ENCODE measurements around the gene UTS2R. TPM values are rescaled to one million over a fixed set of nuclear protein-coding genes. Genes with fewer than 3 reads are reported as not detected.
A peak's percentile ranks its signal among the peaks of the same experiment; 100 is the strongest.

The UTS2R gene
- total RNA-seq, result not detected

DNA sequence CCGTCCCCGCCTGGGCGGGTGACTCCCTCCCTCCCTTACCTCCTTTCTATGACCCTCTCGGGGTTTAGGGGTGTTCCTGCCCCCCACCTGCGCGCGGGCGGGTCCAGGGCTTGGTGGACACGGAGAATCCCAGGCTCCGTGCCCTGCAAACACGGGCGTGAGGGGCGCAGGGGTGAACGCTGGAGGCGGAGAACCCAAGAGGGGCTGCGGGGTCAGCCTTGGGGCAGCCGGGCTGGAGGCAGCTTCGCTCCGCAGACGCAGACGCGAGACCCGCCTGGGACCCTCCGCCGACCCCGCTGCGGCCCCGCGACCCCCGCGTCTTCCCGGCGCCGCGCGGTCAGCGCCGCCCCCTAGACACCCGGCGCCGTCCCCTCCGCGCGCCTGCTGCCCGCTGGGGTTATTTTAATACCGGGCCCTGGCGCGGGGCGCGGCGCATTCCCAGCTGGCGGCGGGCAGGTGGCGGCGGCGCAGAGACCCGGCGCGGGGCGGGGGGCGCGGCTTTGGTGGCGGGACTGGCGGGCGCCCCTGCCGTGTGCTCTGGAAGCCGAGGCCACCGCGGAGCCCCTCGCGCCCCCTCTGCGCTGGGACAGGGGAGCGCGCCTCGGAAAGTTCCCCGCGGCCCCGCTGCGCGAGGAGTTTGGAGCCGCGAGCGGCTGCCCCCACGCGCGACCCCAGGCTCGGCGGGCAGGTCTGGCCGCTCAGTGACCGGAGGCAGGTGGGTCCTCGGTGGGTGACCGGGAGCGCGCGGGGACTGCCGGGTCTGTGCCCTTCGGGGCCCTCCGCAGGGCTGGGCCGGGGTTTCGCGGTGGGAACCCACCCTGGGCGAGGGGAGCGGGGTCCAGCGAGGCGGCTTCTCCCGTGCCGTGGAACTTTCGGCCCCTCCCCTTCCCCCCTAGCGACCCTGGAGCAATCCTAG is at the start of gene UTS2R:
Gene UTS2R, plus strand, starts transcription at position 433 of the 916 bp plus-strand sequence. CDS start 2,560 bp downstream, outside the sequence.
- peaks cover 50% of the 10 kb centered on the region for H3K27me3 Mint-ChIP-seq (ENCODE audit: low read depth)
- CTCF ChIA-PET, result interaction anchor here (1.1 to 1.9 kb wide), 3 partner anchors 19 to 351 kb away, joined by 4 to 5 read pairs (median 5); no protein-coding TSS in a partner anchor
- no peak for DNase-seq
- no peak within 1 kb of the TSS for H3K27ac Mint-ChIP-seq
- POLR2A ChIA-PET, result no interaction called here
- ATAC-seq, result no peak
- H3K4me1 Mint-ChIP-seq (ENCODE audit: low read depth), result peaks cover 7% of the 10 kb centered on the region
- H3K9me3 Mint-ChIP-seq (ENCODE audit: insufficient read depth), result no peaks in the 10 kb centered on the region
- H3K36me3 Mint-ChIP-seq (ENCODE audit: low read depth), result no peaks in the 10 kb centered on the region
- peak within 1 kb of the TSS; percentile 48 for H3K4me3 Mint-ChIP-seq

DNA sequence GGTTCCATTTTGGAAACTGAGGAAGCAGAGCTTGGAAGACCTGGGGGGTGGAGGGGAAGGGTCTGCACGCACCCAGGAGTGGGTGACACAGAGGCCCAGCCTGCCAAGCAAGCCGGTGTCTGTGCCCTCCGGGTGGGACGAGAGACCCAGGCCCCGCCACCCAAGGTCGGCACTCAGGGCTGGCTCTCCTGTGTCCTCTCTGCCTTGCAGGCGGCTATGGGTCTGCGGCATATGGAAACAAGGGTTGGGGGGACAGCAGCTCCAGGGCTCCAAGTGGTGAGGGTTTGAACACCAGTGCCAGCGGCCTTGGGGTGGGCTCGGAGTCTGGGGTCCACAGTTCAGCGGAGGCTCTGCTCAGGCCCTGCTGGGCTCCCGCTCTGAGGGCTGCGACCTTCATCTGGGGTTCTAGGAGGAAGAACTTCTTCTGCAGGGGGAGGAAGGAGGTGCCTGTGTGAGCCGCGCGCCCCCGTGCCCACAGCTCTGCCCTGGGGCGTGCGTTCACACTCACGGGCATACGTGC is 49.6 kb upstream of the UTS2R start:
- Mint-ChIP-seq H3K36me3 (ENCODE audit: low read depth) (no peaks in the 10 kb centered on the region), H3K27ac (no peak overlapping the region), H3K4me3 (peak overlapping the region; percentile 34), H3K27me3 (ENCODE audit: low read depth) (no peaks in the 10 kb centered on the region), H3K4me1 (ENCODE audit: low read depth) (peaks cover 28% of the 10 kb centered on the region), H3K9me3 (ENCODE audit: insufficient read depth) (no peaks in the 10 kb centered on the region)
- no peak for ATAC-seq
- no peak for DNase-seq
- POLR2A ChIA-PET, result interaction anchor here (0.8 to 2.2 kb wide), 3 partner anchors 16 to 24 kb away, joined by 7 to 9 read pairs (median 8); no protein-coding TSS in a partner anchor
- CTCF ChIA-PET, result interaction anchor here (0.7 to 4.7 kb wide), 8 partner anchors 8 to 91 kb away, joined by 3 to 132 read pairs (median 10); no protein-coding TSS in a partner anchor

DNA sequence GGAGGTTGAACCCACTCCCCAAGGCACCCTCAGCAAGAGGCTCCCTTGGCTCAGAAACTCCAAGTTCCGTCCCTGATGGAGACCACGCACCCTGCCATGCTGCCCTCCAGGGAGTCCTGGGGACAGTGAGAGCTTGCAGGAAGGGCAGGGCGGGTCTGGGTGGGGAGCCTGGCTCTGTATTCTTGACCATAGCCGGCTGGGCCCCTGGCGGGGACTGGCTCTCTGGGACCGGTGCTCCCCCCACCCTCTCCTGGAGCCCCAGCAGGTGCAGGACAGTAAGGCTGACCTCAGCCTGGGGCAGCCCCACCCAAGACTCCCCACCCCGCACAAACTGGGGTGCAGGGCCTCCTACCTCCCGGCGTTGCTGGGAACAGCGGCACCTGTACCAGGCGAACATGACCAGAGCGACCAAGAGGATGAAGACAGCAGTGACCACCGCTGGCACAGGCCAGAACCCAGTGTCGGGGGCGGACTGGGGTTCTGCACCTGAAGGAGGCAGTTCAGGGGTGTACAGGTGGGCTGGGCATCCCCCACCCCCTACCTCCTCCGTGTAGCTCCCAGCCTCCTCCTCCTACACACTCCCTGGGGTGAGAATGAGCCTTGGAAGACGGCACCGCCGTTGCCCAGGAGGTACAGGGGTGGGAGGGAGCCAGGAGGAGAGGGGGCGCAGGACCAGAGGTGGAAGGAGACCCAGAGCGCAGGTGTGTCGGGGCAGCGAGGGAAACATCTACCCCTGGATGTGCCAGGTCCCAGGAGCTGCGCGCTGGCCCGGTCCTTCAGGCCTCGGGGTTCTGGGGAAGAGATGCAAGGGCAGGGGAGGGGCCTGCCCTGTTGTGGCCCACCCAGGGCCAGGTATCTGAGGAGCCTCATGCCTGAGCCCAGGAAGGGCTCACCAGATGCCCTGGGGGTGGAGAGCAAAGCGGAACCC is 48.8 kb upstream of the UTS2R start:
- DNase-seq, result no peak
- H3K9me3 Mint-ChIP-seq (ENCODE audit: insufficient read depth), result no peaks in the 10 kb centered on the region
- no peak for ATAC-seq
- no peaks in the 10 kb centered on the region for H3K36me3 Mint-ChIP-seq (ENCODE audit: low read depth)
- peaks cover 28% of the 10 kb centered on the region for H3K4me1 Mint-ChIP-seq (ENCODE audit: low read depth)
- ChIA-PET CTCF (interaction anchor here (1.9 to 4.7 kb wide), 4 partner anchors 8 to 86 kb away, joined by 14 to 132 read pairs (median 25); no protein-coding TSS in a partner anchor), POLR2A (interaction anchor here (2.1 kb wide), 1 partner anchor 25 kb away, joined by 7 read pairs; no protein-coding TSS in a partner anchor)
- H3K27ac Mint-ChIP-seq, result no peak overlapping the region
- H3K4me3 Mint-ChIP-seq, result no peak overlapping the region
- no peaks in the 10 kb centered on the region for H3K27me3 Mint-ChIP-seq (ENCODE audit: low read depth)

DNA sequence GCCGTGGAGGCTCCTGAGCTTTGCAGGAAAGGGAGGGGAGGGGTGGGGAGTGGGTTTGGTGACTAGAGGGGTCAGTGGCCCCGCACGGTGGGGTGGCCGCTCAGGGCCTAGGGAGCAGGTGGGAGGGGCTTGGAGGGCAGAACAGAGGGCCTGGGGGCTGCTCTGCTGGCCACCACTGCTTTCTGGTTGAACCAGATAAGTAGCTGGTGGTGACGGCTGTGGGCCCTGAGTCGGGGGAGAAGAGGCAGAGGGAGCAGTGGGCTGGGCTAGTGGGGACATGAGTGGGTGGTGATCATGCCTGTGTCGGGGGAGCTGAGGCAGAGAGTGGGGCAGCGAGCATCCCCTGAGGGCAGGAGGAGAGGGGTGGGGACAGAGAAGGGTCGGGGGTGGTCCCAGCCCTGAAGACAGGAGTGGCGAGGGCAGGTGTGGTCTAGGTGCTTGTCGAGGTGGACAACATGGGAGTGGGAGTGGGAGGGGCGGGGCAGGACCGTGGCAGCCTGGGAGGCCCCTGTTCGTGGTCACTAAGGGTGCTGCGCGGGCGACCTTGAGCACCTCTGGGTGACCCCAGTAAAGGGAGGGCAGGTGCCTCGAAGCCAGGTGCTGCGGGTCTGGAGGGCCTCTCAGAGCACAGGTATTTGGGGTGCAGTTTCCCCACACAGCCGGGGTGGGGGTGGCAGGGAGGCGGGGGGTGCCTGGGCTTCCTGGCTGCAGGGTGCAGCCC is 47.9 kb upstream of the UTS2R start:
- ATAC-seq (no peak), DNase-seq (no peak)
- ChIA-PET CTCF (interaction anchor here (1.8 to 4.7 kb wide), 2 partner anchors 23 kb away, joined by 7 to 132 read pairs; no protein-coding TSS in a partner anchor), POLR2A (interaction anchor here (0.5 to 2.1 kb wide), 2 partner anchors 25 to 70 kb away, joined by 5 to 7 read pairs; no protein-coding TSS in a partner anchor)
- H3K4me1 Mint-ChIP-seq (ENCODE audit: low read depth), result peaks cover 28% of the 10 kb centered on the region
- H3K27me3 Mint-ChIP-seq (ENCODE audit: low read depth), result no peaks in the 10 kb centered on the region
- H3K4me3 Mint-ChIP-seq, result no peak overlapping the region
- no peaks in the 10 kb centered on the region for H3K9me3 Mint-ChIP-seq (ENCODE audit: insufficient read depth)
- no peaks in the 10 kb centered on the region for H3K36me3 Mint-ChIP-seq (ENCODE audit: low read depth)
- no peak overlapping the region for H3K27ac Mint-ChIP-seq

DNA sequence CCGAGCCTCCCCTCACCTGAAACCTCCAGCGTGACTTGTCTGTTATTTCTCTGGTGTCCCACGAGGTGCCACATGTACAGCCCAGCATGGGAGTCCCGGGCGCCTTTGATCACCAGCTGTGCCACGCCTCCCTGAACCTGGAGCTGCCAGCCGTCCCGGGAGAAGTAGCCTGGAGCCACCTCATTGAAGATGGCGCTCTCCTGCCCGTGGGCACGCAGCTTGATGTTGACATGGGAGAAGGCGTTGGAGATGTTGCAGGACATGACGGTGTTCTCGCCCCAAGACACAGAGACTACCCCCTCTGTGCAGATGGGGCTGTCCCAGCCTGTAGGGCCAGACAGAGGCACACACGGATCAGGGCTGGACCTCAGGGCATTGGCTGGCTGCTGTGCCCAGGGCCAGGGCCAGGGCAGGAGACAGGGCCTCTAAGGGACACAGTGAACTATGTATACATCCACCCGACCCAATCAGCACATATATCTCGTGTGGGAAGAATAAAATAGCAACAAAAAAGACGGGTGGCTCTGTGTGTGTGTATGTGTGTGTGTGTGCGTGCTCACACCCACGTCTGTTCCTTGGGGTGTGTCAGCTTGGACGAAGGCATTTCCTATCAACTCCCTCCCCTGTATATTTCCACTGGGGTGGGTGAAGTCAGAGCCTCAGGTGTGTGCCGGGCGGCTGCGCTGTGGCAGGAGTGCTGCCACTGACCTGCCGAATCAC is 46.8 kb upstream of the UTS2R start:
- ChIA-PET CTCF (interaction anchor here (1.4 to 1.8 kb wide), 2 partner anchors 9 to 24 kb away, joined by 4 to 7 read pairs; partner anchors contain the start of gene SECTM1), POLR2A (interaction anchor here (1.4 to 2.1 kb wide), 2 partner anchors 18 to 26 kb away, joined by 3 to 7 read pairs; no protein-coding TSS in a partner anchor)
- Mint-ChIP-seq H3K9me3 (ENCODE audit: insufficient read depth) (no peaks in the 10 kb centered on the region), H3K27me3 (ENCODE audit: low read depth) (no peaks in the 10 kb centered on the region), H3K4me1 (ENCODE audit: low read depth) (peaks cover 28% of the 10 kb centered on the region), H3K36me3 (ENCODE audit: low read depth) (no peaks in the 10 kb centered on the region), H3K4me3 (no peak overlapping the region), H3K27ac (no peak overlapping the region)
- ATAC-seq (no peak), DNase-seq (no peak)

DNA sequence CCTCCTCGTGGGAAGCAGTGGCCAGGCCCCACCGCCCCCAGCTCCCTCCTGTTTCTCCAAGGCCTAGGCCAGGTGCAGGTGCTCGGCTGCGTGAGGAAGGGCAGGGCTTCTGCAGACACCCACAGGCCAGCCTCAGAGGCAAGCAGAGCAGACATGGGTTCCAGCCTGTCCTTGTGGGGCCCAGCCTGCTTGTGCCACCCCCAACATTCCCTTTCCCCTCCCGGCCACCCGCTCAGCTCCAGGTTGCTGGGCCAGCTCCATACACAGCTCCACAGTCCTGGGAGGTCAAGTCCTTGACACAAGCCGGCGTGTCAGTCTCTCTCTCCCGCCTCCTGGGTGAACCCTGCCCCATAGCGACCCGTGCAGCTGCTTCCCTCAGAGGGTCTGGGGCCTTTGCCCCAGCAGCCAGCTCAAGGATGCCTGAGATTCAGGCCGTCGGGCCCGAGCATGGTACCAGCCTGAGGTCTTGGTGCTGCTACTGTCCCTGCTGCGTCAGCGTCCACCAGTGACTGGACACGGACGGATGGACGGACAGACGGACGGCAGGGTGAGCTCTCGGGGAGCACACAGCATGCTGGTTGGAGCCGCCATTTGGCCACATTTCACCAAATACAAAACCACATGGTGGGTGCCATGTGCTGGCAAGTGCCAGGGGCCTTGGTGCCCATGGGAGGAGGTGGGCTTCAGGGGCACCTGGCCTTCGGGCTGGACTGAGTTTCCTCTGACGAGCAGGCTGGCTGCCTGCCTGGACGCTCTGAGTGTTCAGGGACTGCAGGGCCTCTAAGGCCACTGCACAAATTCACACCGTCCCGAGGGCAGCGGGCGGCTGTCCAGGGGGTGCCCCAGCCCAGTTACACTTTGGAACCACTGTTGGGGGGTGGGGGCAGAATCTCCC is 46.0 kb upstream of the UTS2R start:
- ChIA-PET CTCF (interaction anchor here (1.4 to 1.8 kb wide), 3 partner anchors 8 to 25 kb away, joined by 3 to 7 read pairs (median 4); partner anchors contain the start of gene SECTM1), POLR2A (interaction anchor here (1.4 kb wide), 2 partner anchors 19 to 28 kb away, joined by 3 to 4 read pairs; no protein-coding TSS in a partner anchor)
- H3K36me3 Mint-ChIP-seq (ENCODE audit: low read depth), result no peaks in the 10 kb centered on the region
- ATAC-seq, result no peak
- H3K4me1 Mint-ChIP-seq (ENCODE audit: low read depth), result peaks cover 22% of the 10 kb centered on the region
- no peaks in the 10 kb centered on the region for H3K9me3 Mint-ChIP-seq (ENCODE audit: insufficient read depth)
- H3K4me3 Mint-ChIP-seq, result no peak overlapping the region
- no peaks in the 10 kb centered on the region for H3K27me3 Mint-ChIP-seq (ENCODE audit: low read depth)
- no peak overlapping the region for H3K27ac Mint-ChIP-seq
- DNase-seq, result no peak

DNA sequence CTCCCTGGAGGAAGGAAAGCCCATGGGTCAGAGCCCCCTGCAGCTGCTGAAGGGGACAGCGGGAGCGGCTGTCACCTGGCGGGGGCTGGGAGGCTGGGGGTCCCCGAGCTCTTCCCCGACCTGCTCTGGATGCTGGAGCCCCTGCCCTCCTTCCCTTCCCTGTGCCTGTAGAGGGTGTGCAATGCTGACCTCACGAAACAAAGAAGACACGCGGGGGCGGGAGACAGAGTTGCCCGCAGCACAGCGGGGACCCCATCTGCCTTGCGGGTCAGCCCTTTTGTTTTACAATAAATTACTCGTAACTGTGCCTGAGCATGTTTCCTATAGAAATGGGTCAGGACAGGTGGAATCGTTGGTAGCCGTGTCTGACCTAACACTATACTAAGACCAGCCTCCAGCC is 44.3 kb upstream of the UTS2R start:
- ChIA-PET CTCF (interaction anchor here (1.4 kb wide), 1 partner anchor 26 kb away, joined by 3 read pairs; no protein-coding TSS in a partner anchor), POLR2A (no interaction called here)
- H3K36me3 Mint-ChIP-seq (ENCODE audit: low read depth), result no peaks in the 10 kb centered on the region
- ATAC-seq, result no peak
- H3K27ac Mint-ChIP-seq, result no peak overlapping the region
- H3K4me3 Mint-ChIP-seq, result no peak overlapping the region
- DNase-seq, result no peak
- peaks cover 3% of the 10 kb centered on the region for H3K27me3 Mint-ChIP-seq (ENCODE audit: low read depth)
- no peaks in the 10 kb centered on the region for H3K9me3 Mint-ChIP-seq (ENCODE audit: insufficient read depth)
- H3K4me1 Mint-ChIP-seq (ENCODE audit: low read depth), result peaks cover 11% of the 10 kb centered on the region

DNA sequence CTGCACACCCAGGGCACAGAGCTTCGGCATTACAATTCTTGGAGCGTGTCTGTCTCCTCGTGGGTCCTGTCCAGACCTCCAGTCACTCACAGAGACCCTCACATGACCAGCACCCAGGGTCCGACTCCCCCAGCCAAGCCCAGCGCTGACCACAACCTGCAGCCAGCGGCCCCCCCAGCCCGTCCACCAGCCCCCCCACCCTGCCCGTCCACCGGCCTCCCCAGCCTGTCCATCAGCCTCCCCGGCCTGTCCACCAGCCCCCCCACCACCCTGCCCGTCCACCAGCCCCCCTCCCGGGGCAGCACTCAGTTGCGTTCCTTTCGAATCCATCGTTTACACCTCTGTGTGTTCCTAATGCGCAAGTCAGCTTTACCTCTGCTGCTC is 43.8 kb upstream of the UTS2R start:
- H3K4me3 Mint-ChIP-seq, result no peak overlapping the region
- peaks cover 15% of the 10 kb centered on the region for H3K4me1 Mint-ChIP-seq (ENCODE audit: low read depth)
- no peaks in the 10 kb centered on the region for H3K9me3 Mint-ChIP-seq (ENCODE audit: insufficient read depth)
- ChIA-PET POLR2A (no interaction called here), CTCF (no interaction called here)
- ATAC-seq (no peak), DNase-seq (no peak)
- H3K27me3 Mint-ChIP-seq (ENCODE audit: low read depth), result peaks cover 4% of the 10 kb centered on the region
- H3K36me3 Mint-ChIP-seq (ENCODE audit: low read depth), result no peaks in the 10 kb centered on the region
- H3K27ac Mint-ChIP-seq, result no peak overlapping the region

DNA sequence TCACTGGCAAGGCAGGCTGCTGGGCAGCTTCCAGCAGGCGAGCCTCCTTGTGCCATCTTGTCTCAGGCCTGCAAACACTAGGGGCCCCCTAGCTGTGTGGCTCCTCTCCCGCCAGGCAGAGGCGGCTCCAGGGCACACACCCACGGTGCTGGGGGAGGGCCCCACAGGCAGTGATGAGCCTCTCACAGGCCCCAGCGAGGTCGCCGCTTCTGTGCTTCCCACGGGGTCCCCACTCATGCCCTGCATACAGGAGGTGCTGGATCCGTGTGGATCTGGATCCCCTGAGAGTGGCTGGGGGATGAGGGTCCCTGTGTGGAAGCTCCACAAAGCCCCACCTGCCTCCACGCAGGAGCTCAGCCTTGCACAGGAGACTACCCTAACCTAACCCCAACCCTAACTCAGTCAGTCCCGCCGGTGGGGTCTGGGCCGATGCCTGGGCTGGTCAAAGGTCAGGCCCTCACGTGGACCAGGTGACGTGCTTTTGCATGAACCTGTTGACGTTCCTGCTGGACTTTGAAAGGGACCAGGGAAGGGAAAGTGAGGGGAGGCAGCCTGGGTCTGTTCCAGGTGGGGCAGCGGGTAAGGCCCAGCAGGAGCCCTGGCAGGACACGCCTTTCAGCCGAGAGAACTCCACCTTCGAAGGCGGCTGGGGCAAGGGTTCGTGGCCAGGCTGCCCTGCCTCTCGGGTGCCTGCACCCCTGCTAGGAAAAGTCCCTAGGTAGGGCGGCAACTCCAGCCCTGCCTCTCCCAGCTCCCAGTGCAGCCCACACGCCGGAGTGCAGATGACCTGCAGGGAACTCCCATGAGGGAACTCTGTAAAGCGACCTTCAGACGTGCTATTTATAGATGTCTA is 43.2 kb upstream of the UTS2R start:
- H3K9me3 Mint-ChIP-seq (ENCODE audit: insufficient read depth), result no peaks in the 10 kb centered on the region
- H3K27ac Mint-ChIP-seq, result no peak overlapping the region
- ATAC-seq, result no peak
- no peak overlapping the region for H3K4me3 Mint-ChIP-seq
- ChIA-PET POLR2A (no interaction called here), CTCF (no interaction called here)
- peaks cover 7% of the 10 kb centered on the region for H3K27me3 Mint-ChIP-seq (ENCODE audit: low read depth)
- peaks cover 19% of the 10 kb centered on the region for H3K4me1 Mint-ChIP-seq (ENCODE audit: low read depth)
- no peak for DNase-seq
- no peaks in the 10 kb centered on the region for H3K36me3 Mint-ChIP-seq (ENCODE audit: low read depth)

All from activated CD8-positive, alpha-beta T cell treated with anti-CD3 and anti-CD28 coated beads, Interleukin-2, amount 10 ng/mL, durations not matched to agents 7 days and 5 days (primary cell).